H9 (cell line): ENCODE results near the gene TMEM185B. TPM values are rescaled to one million over a fixed set of nuclear protein-coding genes. Genes with fewer than 3 reads are reported as not detected.

Experiments
- DNase-seq: peaks from one replicate; pipeline ENCODE4 v3.0.0-alpha.2; 2017
- H2AFZ ChIP-seq: one replicate; pipeline ENCODE4 v1.6.1; 2013; ENCODE audit warnings: mild to moderate bottlenecking, low read length, control low read depth, moderate library complexity
- H2AK5ac ChIP-seq: 2 replicates; pipeline ENCODE4 v1.6.1; 2013; ENCODE audit warnings: low read length, control low read depth, mixed read lengths; ENCODE audit not compliant: insufficient read length
- H2BK120ac ChIP-seq: one replicate; pipeline ENCODE4 v1.6.1; 2013; ENCODE audit warnings: low read depth, mild to moderate bottlenecking, low read length, control low read depth, inconsistent platforms; ENCODE audit not compliant: poor library complexity, severe bottlenecking
- H2BK12ac ChIP-seq: 2 replicates; pipeline ENCODE4 v1.6.1; 2013; ENCODE audit warnings: low read length, control low read depth, mixed read lengths, low read depth; ENCODE audit not compliant: insufficient read length
- H2BK15ac ChIP-seq: 2 replicates; pipeline ENCODE4 v1.6.1; 2013; ENCODE audit warnings: low read depth, low read length, control low read depth
- H2BK20ac ChIP-seq: one replicate; pipeline ENCODE4 v1.6.1; 2013; ENCODE audit warnings: low read depth, mild to moderate bottlenecking, low read length, control low read depth, inconsistent platforms; ENCODE audit not compliant: poor library complexity, severe bottlenecking
- H2BK5ac ChIP-seq: 2 replicates; pipeline ENCODE4 v1.6.1; 2013; ENCODE audit warnings: low read length, control low read depth, mixed read lengths; ENCODE audit not compliant: insufficient read length
- H3K14ac ChIP-seq: 2 replicates; pipeline ENCODE4 v1.6.1; 2013; ENCODE audit warnings: low read length, control low read depth; ENCODE audit not compliant: insufficient read depth
- H3K18ac ChIP-seq: 2 replicates; pipeline ENCODE4 v1.6.1; 2013; ENCODE audit warnings: low read depth, mild to moderate bottlenecking, mixed read lengths, low read length, control low read depth; ENCODE audit not compliant: insufficient read length
- H3K23ac ChIP-seq: 2 replicates; pipeline ENCODE4 v1.6.1; 2013; ENCODE audit warnings: low read length, control low read depth, mixed read lengths, low read depth; ENCODE audit not compliant: insufficient read length
- H3K23me2 ChIP-seq: 2 replicates; pipeline ENCODE4 v1.6.1; 2013; ENCODE audit warnings: low read depth, mild to moderate bottlenecking, mixed read lengths, low read length, control low read depth; ENCODE audit not compliant: insufficient read length, poor library complexity, severe bottlenecking
- H3K27ac ChIP-seq: 2 replicates; pipeline ENCODE4 v1.5.1; 2013; ENCODE audit warnings: low read length, control low read depth, mixed read lengths, low read depth; ENCODE audit not compliant: insufficient read length
- H3K27me3 ChIP-seq: 2 replicates; pipeline ENCODE4 v1.6.1; 2013; ENCODE audit warnings: low read length, control low read depth, inconsistent platforms; ENCODE audit not compliant: insufficient read depth
- H3K4ac ChIP-seq: 2 replicates; pipeline ENCODE4 v1.6.1; 2013; ENCODE audit warnings: low read depth, mild to moderate bottlenecking, control low read depth, inconsistent platforms, low read length, moderate library complexity
- H3K4me1 ChIP-seq: 2 replicates; pipeline ENCODE4 v1.6.1; 2013; ENCODE audit warnings: low read length, control low read depth, inconsistent platforms; ENCODE audit not compliant: insufficient read depth
- H3K4me2 ChIP-seq: 2 replicates; pipeline ENCODE4 v1.6.1; 2013; ENCODE audit warnings: low read length, control low read depth, mixed read lengths; ENCODE audit not compliant: insufficient read length, insufficient read depth
- H3K56ac ChIP-seq: 2 replicates; pipeline ENCODE4 v1.6.1; 2013; ENCODE audit warnings: low read depth, mild to moderate bottlenecking, mixed read lengths, low read length, control low read depth; ENCODE audit not compliant: insufficient read length
- H3K79me1 ChIP-seq: 2 replicates; pipeline ENCODE4 v1.6.1; 2013; ENCODE audit warnings: low read depth, mild to moderate bottlenecking, moderate library complexity, low read length, control low read depth, inconsistent platforms; ENCODE audit not compliant: insufficient read depth, poor library complexity, severe bottlenecking
- H3K79me2 ChIP-seq: 2 replicates; pipeline ENCODE4 v1.6.1; 2013; ENCODE audit warnings: low read length, control low read depth, inconsistent platforms; ENCODE audit not compliant: insufficient read depth
- H3K9ac ChIP-seq: 2 replicates; pipeline ENCODE4 v1.6.1; 2013; ENCODE audit warnings: low read length, control low read depth, mixed read lengths; ENCODE audit not compliant: insufficient read length; ENCODE audit errors: extremely low read depth
- H3K9me3 ChIP-seq: one replicate; pipeline ENCODE4 v1.6.1; 2013; ENCODE audit warnings: low read depth, low read length, inconsistent platforms; ENCODE audit not compliant: control insufficient read depth
- H3T11ph ChIP-seq: one replicate; pipeline ENCODE4 v1.6.1; 2013; ENCODE audit warnings: mild to moderate bottlenecking, low read length, control low read depth, inconsistent platforms
- H4K20me1 ChIP-seq: one replicate; pipeline ENCODE4 v1.6.1; 2013; ENCODE audit not compliant: control insufficient read depth, insufficient read length, insufficient read depth
- H4K5ac ChIP-seq: 2 replicates; pipeline ENCODE4 v1.6.1; 2013; ENCODE audit warnings: low read depth, mild to moderate bottlenecking, mixed read lengths, low read length, control low read depth; ENCODE audit not compliant: insufficient read length
- H4K8ac ChIP-seq: replicated peaks from 2 replicates; pipeline ENCODE4 v1.6.1; 2013; ENCODE audit warnings: low read length, control low read depth, mixed read lengths, low read depth; ENCODE audit not compliant: insufficient read length
- H4K91ac ChIP-seq: 2 replicates; pipeline ENCODE4 v1.6.1; 2013; ENCODE audit warnings: low read depth, mild to moderate bottlenecking, moderate library complexity, mixed read lengths, low read length, control low read depth; ENCODE audit not compliant: insufficient read length
- H3K27ac Mint-ChIP-seq, 3 experiments: 2 replicates in 2 of 3; 3 replicates in 1 of 3; pipeline ENCODE4 v1.8.0; 2020 to 2021; ENCODE audit warnings: mixed read lengths in 3 of 3, mild to moderate bottlenecking in 1 of 3, moderate library complexity in 1 of 3
- H3K27me3 Mint-ChIP-seq: 2 replicates; pipeline ENCODE4 v1.8.0; 2021; ENCODE audit warnings: low read depth, mild to moderate bottlenecking, moderate library complexity, mixed read lengths
- H3K36me3 Mint-ChIP-seq, 3 experiments: 2 replicates in 2 of 3; 3 replicates in 1 of 3; pipeline ENCODE4 v1.8.0; 2020 to 2021; ENCODE audit warnings: low read depth in 3 of 3, mixed read lengths in 3 of 3; ENCODE audit not compliant: insufficient read depth in 1 of 3
- H3K4me1 Mint-ChIP-seq, 2 experiments: 2 replicates each; pipeline ENCODE4 v1.8.0; 2020; ENCODE audit warnings: mixed read lengths in 2 of 2
- H3K4me3 Mint-ChIP-seq, 2 experiments: 2 replicates in 1 of 2; 3 replicates in 1 of 2; pipeline ENCODE4 v1.8.0; 2020 to 2021; ENCODE audit warnings: mild to moderate bottlenecking in 2 of 2, mixed read lengths in 2 of 2, moderate library complexity in 1 of 2
- H3K9me3 Mint-ChIP-seq, 2 experiments: 2 replicates in 1 of 2; 3 replicates in 1 of 2; pipeline ENCODE4 v1.8.0; 2020; ENCODE audit warnings: mild to moderate bottlenecking in 2 of 2, mixed read lengths in 2 of 2, moderate library complexity in 1 of 2
- CTCF ChIP-seq: fragments of 200-600 bp; sonication (generic); conservative IDR thresholded peaks from 3 replicates; pipeline ENCODE4 v1.8.0; 2021; ENCODE audit warnings: antibody characterized with exemption, mild to moderate bottlenecking
- WGBS: extraction: QIAGEN DNeasy Blood & Tissue Kit; methylation state at CpG from one replicate; pipeline ENCODE4 v1.1.7; 2013; ENCODE audit warnings: missing lambda C conversion rate, low lambda C conversion rate, mixed read lengths; ENCODE audit not compliant: insufficient read length; ENCODE audit errors: extremely low coverage; 5-methylcytosine and 5-hydroxymethylcytosine counted together
- total RNA-seq: library from RNA; stranded (reverse); gene quantifications from 2 replicates; pipeline ENCODE4 v1.2.1, GENCODE V29; 2021

TMEM185B gene
- total RNA-seq, 1 experiment from 2014 or later, result 29.0 TPM

- H3K79me2 ChIP-seq, result no peaks in the 10 kb centered on the region
- no peak overlapping the region for H2BK120ac ChIP-seq
- H3K14ac ChIP-seq, result no peak overlapping the region
- no peak overlapping the region for H2BK12ac ChIP-seq
- H2BK20ac ChIP-seq, result no peak overlapping the region
- H3K56ac ChIP-seq, result no peak overlapping the region
- peaks cover 20% of the 10 kb centered on the region for H3K27me3 Mint-ChIP-seq
- WGBS, result no CpG with 5 or more reads among the region's 6 CpGs
- H2AK5ac ChIP-seq, result no peak overlapping the region
- H4K91ac ChIP-seq, result no peak overlapping the region
- H3K4me1 Mint-ChIP-seq, result peaks cover 61 to 64% of the 10 kb centered on the region in 2 experiments
- no peak overlapping the region for H3K27ac Mint-ChIP-seq
- no peak overlapping the region for H2AFZ ChIP-seq
- H3K4me2 ChIP-seq, result no peak overlapping the region
- no peak for TF ChIP-seq CTCF
- H3K18ac ChIP-seq, result no peak overlapping the region
- H3K9me3 ChIP-seq, result no peaks in the 10 kb centered on the region
- no peak overlapping the region for H3K4me3 Mint-ChIP-seq
- peaks cover 4% of the 10 kb centered on the region for H3K23me2 ChIP-seq
- H2BK5ac ChIP-seq, result no peak overlapping the region
- H3K27ac ChIP-seq, result no peak overlapping the region
- H3K9me3 Mint-ChIP-seq, result peaks cover 0 to 4% of the 10 kb centered on the region in 2 experiments; a peak in 1 of 5 replicates
- no peak overlapping the region for H3K4ac ChIP-seq
- H3T11ph ChIP-seq, result no peak overlapping the region
- no peak overlapping the region for H2BK15ac ChIP-seq
- no peak overlapping the region for H3K23ac ChIP-seq
- no peak overlapping the region for H4K5ac ChIP-seq
- no peaks in the 10 kb centered on the region for H4K20me1 ChIP-seq
- no peaks in the 10 kb centered on the region; the same call in 1 of the 2 replicates for H3K27me3 ChIP-seq
- no peaks in the 10 kb centered on the region for H3K79me1 ChIP-seq
- H3K9ac ChIP-seq, result no peak overlapping the region
- H3K36me3 Mint-ChIP-seq, result no peaks in the 10 kb centered on the region; a peak in 1 of 7 replicates
- no peak overlapping the region for H4K8ac ChIP-seq
- DNase-seq, result peak; percentile 8
- peaks cover 10% of the 10 kb centered on the region for H3K4me1 ChIP-seq
These were observed 18.5 kb upstream of the TMEM185B start for GRCh38 chr2:120241684-120242083.
